HL-60 (cell line): ENCODE results near the gene SAA4.

ENCODE experiments used
- CTCF ChIP-seq: IDR thresholded peaks from one replicate; pipeline ENCODE4 v1.5.1; 2011; ENCODE audit warnings: low read length, control low read depth, inconsistent platforms; ENCODE audit not compliant: insufficient read depth
- GABPA ChIP-seq: IDR thresholded peaks from 2 replicates; pipeline ENCODE4 v1.6.1; 2012; ENCODE audit warnings: low read depth
- POLR2AphosphoS5 ChIP-seq: IDR thresholded peaks from 2 replicates; pipeline ENCODE4 v1.6.1; 2012; ENCODE audit warnings: low read depth

- TF ChIP-seq POLR2AphosphoS5 (no peak), CTCF (no peak), GABPA (no peak)
These were observed 46.0 kb upstream of the SAA4 start for GRCh38 chr11:18282626-18283025.
